GM21786 (cell line): Measurements from ENCODE around the gene FOXJ1.

Experiments used
- ATAC-seq: cut with Tn5 transposase; IDR thresholded peaks from one replicate; pipeline ENCODE4 v1.9.1; 2021; ENCODE audit not compliant: unreplicated experiment

FOXJ1 gene

DNA sequence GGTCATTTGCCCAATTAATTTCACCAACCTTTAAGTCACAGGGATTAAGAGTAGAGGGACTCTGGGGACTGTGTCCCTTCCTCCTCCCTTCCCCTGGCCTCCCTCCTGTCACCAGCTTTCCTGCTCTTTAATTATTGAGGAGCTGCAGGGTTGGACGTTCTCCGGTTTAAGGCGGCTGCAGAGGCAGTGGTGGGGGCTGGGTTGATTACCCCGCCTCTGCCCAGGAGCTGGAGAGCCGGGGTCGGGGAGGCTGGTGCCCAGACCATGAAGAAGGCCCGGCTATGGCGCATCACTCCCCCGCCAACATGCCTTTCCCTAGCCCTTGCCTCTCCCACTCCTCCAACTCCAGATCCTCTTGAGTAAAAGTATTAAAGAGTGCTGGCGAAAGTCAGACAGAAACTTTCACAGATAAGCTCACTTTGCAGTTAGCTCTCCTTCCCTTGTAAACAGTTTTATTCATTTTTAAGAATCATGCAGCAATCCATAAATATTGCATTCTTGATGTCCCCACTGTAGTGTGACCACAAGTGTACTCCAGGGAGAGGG lies 1.1 kb upstream of the FOXJ1 start:
- ATAC-seq: no peak

GRCh38 chr17:76140661-76141211 lies 309 bp downstream of the FOXJ1 start:
- no peak for ATAC-seq

DNA sequence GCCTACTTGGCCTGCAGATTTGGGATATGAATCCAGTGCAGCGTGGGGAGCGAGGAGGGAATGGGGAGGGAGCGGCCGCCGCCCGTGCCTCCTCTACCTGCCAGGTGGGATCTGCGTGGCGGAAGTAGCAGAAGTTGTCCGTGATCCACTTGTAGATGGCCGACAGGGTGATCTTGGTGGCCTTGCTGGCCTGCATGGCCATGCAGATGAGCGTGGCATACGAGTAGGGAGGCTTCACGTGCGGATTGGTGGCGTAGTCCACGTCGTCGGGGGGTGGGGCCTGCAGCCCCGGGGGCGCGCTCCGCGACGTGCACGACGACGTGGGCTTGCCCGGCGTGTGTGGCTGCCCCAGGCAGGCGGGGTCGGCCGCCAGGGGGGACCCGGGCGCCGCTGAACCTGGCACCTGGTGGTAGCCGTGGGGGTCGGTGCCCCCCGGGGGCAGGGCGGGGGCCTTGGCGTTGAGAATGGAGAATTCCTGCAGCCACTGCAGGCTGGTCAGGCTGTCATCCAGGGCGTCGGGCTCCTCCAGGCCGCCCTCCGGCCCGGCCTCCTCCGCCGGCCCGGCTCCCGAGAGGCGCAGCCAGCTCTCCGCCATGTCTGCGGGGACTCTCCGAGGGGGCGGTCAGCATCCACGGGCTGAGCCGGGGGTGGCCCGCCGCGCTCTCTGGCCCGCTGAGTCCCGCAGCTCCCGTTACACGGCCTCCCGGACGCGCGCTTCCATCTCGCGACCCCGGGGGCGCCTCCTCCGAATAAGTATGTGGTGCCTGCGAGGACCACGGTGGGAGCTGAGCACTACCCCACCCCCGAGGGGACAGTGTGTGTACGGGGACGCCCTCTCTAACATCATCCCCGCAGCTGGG lies 1.0 kb downstream of the FOXJ1 start:
- no peak for ATAC-seq

- no peak for ATAC-seq
Measured at GRCh38 chr17:76138896-76139752, 1.9 kb downstream of the FOXJ1 start.

- no peak for ATAC-seq
Measured at GRCh38 chr17:76138234-76138895, 2.7 kb downstream of the FOXJ1 start.

GRCh38 chr17:76137351-76138233 lies 3.5 kb downstream of the FOXJ1 start:
- no peak for ATAC-seq

DNA sequence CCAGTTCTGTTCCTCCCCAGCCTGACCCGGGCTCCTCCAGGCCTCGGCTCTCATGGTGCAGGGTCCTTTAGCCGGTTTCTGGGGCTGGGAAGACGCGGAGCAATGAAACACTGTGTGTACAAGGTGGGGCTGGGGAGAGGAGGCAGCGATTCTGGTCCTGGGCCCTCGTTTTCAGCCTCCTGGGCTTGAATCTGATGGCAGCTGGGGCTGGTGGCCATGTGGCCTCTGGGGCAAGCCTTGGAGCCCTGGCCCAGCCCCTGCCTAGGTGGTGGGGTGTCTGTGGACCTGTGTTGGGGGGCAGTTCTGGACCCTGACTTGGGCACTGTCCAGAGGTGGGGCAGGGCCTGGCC lies 4.1 kb downstream of the FOXJ1 start:
- ATAC-seq: no peak

GRCh38 chr17:76136276-76137000 lies 4.6 kb downstream of the FOXJ1 start:
- ATAC-seq: no peak

GRCh38 chr17:76135810-76136188 lies 5.2 kb downstream of the FOXJ1 start:
- no peak for ATAC-seq

DNA sequence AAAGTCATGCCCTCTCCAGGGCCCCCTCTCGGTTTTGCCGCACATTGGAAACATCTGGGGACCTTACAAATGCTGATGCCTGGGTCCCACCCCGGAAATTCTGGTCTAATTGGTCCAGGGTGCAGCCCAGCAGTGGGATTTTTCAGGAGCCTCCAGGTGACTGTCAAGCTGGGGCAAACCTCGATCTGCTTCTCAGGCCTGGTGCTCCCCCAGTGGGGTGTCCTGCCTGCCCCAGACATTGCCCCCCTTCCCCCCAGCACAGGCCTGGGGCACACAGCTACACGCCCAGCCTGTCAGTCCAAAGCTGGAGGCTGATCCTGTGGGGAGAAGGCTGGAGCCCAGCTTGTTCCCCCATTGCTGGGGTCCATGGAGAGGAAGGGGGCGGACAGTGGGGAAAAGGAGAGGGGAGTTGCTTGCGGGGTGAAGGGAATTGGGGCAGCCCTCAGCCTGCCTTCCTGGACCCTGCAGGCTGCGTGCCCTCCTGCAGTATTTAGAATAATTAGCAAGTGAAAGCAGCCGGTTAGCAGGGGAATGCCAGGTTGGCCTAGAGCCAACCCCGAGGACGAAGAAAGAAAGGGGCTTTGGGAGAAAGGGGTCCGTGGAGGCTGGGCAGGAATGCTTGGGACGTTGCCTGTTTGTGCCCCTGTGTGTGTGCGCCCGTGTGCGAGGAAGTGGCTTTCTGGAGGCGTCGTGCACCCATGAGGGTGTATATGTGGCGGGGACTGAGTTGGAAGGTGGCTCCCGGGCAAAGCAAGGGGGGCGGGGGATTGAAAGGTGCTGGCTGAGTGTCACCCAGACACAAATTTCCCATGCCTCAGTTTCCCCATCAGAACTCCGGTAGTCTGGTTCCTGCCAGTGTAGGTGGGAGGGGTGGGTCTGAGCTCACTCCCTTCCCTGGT lies 5.9 kb downstream of the FOXJ1 start:
- ATAC-seq: no peak

DNA sequence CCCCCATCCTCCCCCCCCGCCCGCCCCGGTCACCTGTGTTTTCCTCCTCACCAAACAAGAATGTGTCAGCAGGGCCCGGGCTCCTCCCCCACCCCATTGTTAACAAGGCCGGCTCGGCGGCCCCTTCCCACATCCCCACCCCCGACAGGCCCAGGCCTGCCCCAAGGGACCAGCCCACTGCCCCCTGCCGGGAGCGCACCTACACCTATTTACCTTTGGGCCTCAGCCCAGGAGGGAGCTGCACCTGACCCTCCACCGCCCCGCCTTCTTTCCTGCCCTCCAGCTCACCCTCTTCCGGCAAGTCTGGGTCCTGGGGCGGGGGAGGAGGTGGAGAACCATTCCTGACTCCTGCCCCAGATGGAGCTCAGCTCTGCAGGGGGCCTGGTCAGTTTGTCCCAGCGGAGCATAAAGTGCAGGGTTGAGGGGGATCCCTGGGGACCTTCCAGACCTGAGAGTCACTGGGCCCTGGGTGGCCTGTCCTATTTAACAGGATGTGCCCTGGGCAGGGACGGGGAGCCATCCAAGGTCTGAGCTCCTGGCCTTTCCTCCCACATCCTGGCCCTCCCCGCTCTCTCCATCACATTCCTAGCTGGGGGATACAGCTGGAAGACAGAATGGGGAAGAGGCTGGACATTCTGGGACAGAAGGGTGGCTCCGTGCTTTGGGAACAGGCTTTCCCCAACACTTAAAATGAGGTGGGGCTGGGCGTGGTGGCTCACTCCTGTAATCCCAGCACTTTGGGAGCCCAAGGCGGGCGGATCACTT lies 8.3 kb downstream of the FOXJ1 start:
- no peak for ATAC-seq

- no peak for ATAC-seq
Measured at GRCh38 chr17:76131692-76132573, 9.1 kb downstream of the FOXJ1 start.

DNA sequence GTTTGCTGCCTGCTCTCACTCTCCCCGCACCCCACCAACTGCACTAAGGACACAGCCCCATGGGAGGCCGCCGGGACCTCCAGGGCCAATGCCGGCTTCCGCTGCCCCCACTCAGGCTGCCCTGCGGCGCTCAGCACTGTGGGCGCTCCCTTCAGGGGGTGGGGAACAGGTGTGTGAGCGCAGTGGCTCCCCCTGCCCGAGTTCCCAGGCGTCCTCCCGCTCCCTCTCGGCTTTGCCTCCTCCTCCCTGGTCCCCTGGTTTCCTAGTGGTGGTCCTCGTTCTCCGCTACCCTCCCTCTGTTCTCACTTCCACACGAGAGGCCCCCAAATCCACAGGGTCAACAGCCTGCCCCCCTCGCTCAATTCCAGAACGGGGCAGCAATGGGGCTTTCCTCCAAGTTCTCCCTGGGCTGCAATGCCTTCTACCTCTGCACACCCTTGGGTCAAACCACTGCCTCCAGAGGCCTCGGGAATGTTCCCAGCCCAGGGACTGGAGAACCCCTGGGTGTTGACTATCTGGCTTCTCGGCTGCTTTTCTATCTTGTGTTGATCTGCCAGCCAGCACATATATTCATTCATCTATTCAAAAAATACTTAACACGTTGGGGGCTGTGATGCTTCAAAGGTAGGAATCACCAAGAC lies 9.9 kb downstream of the FOXJ1 start:
- no peak for ATAC-seq

DNA sequence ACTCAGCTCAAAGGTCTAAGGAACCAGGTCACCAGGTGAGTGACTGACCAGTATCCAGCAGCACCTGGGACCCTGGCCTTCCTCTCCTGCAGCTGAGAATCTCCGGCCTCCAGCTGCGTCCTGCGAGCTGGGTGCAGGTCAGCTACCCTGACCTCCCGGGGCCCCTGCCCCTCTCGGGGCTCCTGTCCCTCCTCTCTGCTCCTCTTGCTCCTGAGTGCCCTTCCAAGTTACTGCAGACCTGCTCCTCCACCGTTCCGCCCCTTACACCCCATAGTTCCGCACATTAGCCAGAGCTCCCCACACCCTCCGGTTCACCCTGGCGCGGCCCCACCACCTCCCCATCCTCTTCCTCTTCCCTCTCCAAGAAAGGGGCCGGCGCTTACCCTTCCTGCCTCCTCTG lies 10.6 kb downstream of the FOXJ1 start:
- no peak for ATAC-seq

DNA sequence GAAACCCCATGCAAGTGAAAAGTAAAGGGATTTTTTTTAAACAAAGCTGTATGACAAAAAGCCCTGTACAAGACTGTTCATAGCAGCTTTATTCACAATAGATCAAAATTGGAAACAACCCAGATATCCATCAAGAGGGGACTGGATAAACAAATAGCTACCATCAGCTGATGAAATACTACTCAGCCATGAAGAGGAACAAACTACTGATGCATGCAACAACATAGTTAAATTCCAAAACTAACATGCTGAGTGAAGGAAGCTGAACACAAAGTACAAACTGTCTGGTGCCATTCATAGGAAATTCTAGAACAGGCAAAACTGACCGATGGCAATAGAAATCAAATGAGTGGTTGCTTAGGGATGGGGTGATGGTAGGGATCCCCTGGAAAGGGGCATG lies 15.1 kb downstream of the FOXJ1 start:
- no peak for ATAC-seq

- ATAC-seq: no peak
Measured at GRCh38 chr17:76125391-76125675, 15.7 kb downstream of the FOXJ1 start.
